K562 (cell line): ENCODE results near the gene POU2AF1. TPM values are rescaled to one million over a fixed set of nuclear protein-coding genes. Genes with fewer than 3 reads are reported as not detected.

Experiments
- ATAC-seq: fragments of 200-7000 bp; cut with Tn5 transposase; 3 replicates; pipeline ENCODE4 v1.9.1; 2020; ENCODE audit warnings: moderate library complexity
- BruUV-seq: library from RNA; stranded (reverse); fragments of 400-500 nt; replicated peaks from 2 replicates; lab custom pipeline; 2021; lab: Mats Ljungman, UMichigan
- CTCF ChIA-PET: fragments of 300-600 bp; formaldehyde crosslinking; extraction: SDS; loops from one replicate; lab custom pipeline; 2021; ENCODE audit warnings: low intra/inter-chr PET ratio; lab: Yijun Ruan, JAX
- POLR2A ChIA-PET: fragments of 300-600, 350-650 bp; sonication (Branson Sonifier 250); formaldehyde crosslinking; extraction: SDS; loops from one replicate; lab custom pipeline; 2021; ENCODE audit warnings: antibody characterized with exemption, inconsistent platforms; lab: Yijun Ruan, JAX
- DNase-seq, 4 experiments: peaks; one replicate each; pipeline versions ENCODE4 v3.0.0 to v3.0.0-alpha.2; 2011 to 2018; ENCODE audit warnings: low spot score in 3 of 4, mixed read lengths in 3 of 4; ENCODE audit errors: extremely low read depth in 1 of 4
- FAIRE-seq: peaks from 2 replicates; lab custom pipeline; 2011; peaks lifted over from hg19 to GRCh38; lab: Jason Lieb, UNC
- H2AFZ ChIP-seq: 2 replicates; pipeline ENCODE4 v1.6.0; 2011; ENCODE audit warnings: low read depth, low read length, control low read depth, inconsistent platforms
- H3K27ac ChIP-seq: fragments of 200-600 bp; 3 replicates; pipeline ENCODE4 v1.8.0; 2011; ENCODE audit warnings: low read depth, mild to moderate bottlenecking, control low read depth, inconsistent platforms, low read length, moderate library complexity, mixed read lengths; ENCODE audit errors: extremely low read depth
- H3K27me3 ChIP-seq, 2 experiments: fragments of 300-600 bp in 1 of 2; 2 replicates in 1 of 2; 3 replicates in 1 of 2; pipeline versions ENCODE4 v1.6.0 to v1.8.0; 2011; ENCODE audit warnings: inconsistent platforms in 2 of 2, low read length in 2 of 2, mild to moderate bottlenecking in 1 of 2, mixed read lengths in 1 of 2, moderate library complexity in 1 of 2; ENCODE audit not compliant: control insufficient read depth in 2 of 2, insufficient read depth in 2 of 2
- H3K36me3 ChIP-seq: fragments of 300-600 bp; 3 replicates; pipeline ENCODE4 v1.8.0; 2011; ENCODE audit warnings: mild to moderate bottlenecking, low read length, inconsistent platforms; ENCODE audit not compliant: control insufficient read depth, insufficient read depth
- H3K4me1 ChIP-seq, 2 experiments: fragments of 200-600 bp in 1 of 2; replicated peaks in 1 of 2; 2 replicates in 1 of 2; 3 replicates in 1 of 2; pipeline versions ENCODE4 v1.5.1 to v1.8.0; 2011; ENCODE audit warnings: inconsistent platforms in 2 of 2, low read length in 2 of 2, mild to moderate bottlenecking in 1 of 2, mixed read lengths in 1 of 2, moderate library complexity in 1 of 2; ENCODE audit not compliant: control insufficient read depth in 2 of 2, insufficient read depth in 2 of 2
- H3K4me2 ChIP-seq: 2 replicates; pipeline ENCODE4 v1.6.1; 2011; ENCODE audit warnings: low read length, control low read depth, inconsistent platforms, mixed read lengths; ENCODE audit not compliant: insufficient read depth
- H3K4me3 ChIP-seq: fragments of 200-600 bp; sonication (generic), shearing (Covaris generic); 2 replicates; pipeline ENCODE4 v1.5.1; 2016; ENCODE audit warnings: control low read depth, inconsistent platforms
- H3K79me2 ChIP-seq: fragments of 200-600 bp; 3 replicates; pipeline ENCODE4 v1.8.0; 2011; ENCODE audit warnings: low read length, inconsistent platforms; ENCODE audit not compliant: control insufficient read depth, insufficient read depth
- H3K9ac ChIP-seq, 2 experiments: 2 replicates each; pipeline versions ENCODE4 v1.6.0 to v1.6.1; 2011; ENCODE audit warnings: low read depth in 2 of 2, low read length in 2 of 2, control low read depth in 1 of 2, inconsistent platforms in 1 of 2, mild to moderate bottlenecking in 1 of 2, mixed read lengths in 1 of 2; ENCODE audit not compliant: insufficient read depth in 1 of 2
- H3K9me1 ChIP-seq: one replicate; pipeline ENCODE4 v1.6.0; 2011; ENCODE audit warnings: inconsistent platforms, mild to moderate bottlenecking, low read length, moderate library complexity; ENCODE audit not compliant: control insufficient read depth, insufficient read depth
- H3K9me3 ChIP-seq: replicated peaks from 2 replicates; pipeline ENCODE4 v1.5.1; 2011; ENCODE audit warnings: low read depth, low read length, inconsistent platforms; ENCODE audit not compliant: control insufficient read depth, insufficient read depth
- H4K20me1 ChIP-seq: replicated peaks from 2 replicates; pipeline ENCODE4 v1.6.1; 2011; ENCODE audit warnings: low read length, inconsistent platforms, mixed read lengths; ENCODE audit not compliant: control insufficient read depth, insufficient read depth
- ATF4 ChIP-seq: fragments of 450-650 bp; formaldehyde crosslinking; IDR thresholded peaks from 2 replicates; pipeline ENCODE4 v1.4.0; 2022; ENCODE audit warnings: mild to moderate bottlenecking, moderate library complexity
- BHLHE40 ChIP-seq: IDR thresholded peaks from 2 replicates; pipeline ENCODE4 v1.6.1; 2011; ENCODE audit warnings: low read length, improper control_type of control experiment
- CBX2 ChIP-seq: fragments of 200-600 bp; sonication (generic); IDR thresholded peaks from one replicate; pipeline ENCODE4 v1.6.1; 2012; ENCODE audit warnings: mild to moderate bottlenecking, low read length, inconsistent platforms; ENCODE audit not compliant: insufficient read depth, poor library complexity, severe bottlenecking
- EP300 ChIP-seq: IDR thresholded peaks from 2 replicates; pipeline ENCODE4 v1.6.1; 2012; ENCODE audit warnings: low read length, improper control_type of control experiment
- GTF2F1 ChIP-seq: IDR thresholded peaks from 2 replicates; pipeline ENCODE4 v1.6.1; 2011; ENCODE audit warnings: low read depth, low read length, improper control_type of control experiment
- HNRNPL ChIP-seq: fragments of 200-400 bp; formaldehyde crosslinking; IDR thresholded peaks from 2 replicates; pipeline ENCODE4 v1.6.1; 2017; ENCODE audit warnings: low read depth, mild to moderate bottlenecking, low read length
- MBD1 ChIP-seq: fragments of 250-450 bp; sonication (Bioruptor Pico); IDR thresholded peaks from 2 replicates; pipeline ENCODE4 v1.8.0; 2022; ENCODE audit warnings: inconsistent platforms
- MYC ChIP-seq, 2 experiments: fragments of 250-450 bp in 1 of 2; sonication (Bioruptor Pico) in 1 of 2; IDR thresholded peaks; 2 replicates each; pipeline versions ENCODE4 v1.5.1 to v1.6.1; 2012 to 2021; ENCODE audit warnings: low read depth in 2 of 2, borderline replicate concordance in 1 of 2, improper control_type of control experiment in 1 of 2, low read length in 1 of 2, mild to moderate bottlenecking in 1 of 2, moderate library complexity in 1 of 2
- PCBP2 ChIP-seq: fragments of 200-400 bp; formaldehyde crosslinking; IDR thresholded peaks from 2 replicates; pipeline ENCODE4 v1.6.1; 2018; ENCODE audit warnings: low read length, low read depth, mild to moderate bottlenecking, moderate library complexity; ENCODE audit not compliant: poor library complexity, severe bottlenecking
- RHOXF2B ChIP-seq: fragments of 250-450 bp; sonication (Bioruptor Pico); conservative IDR thresholded peaks from 2 replicates; pipeline ENCODE4 v1.5.1; 2021
- SOX6 ChIP-seq: fragments of 450-650 bp; IDR thresholded peaks from 2 replicates; pipeline ENCODE4 v1.6.1; 2014; ENCODE audit warnings: mild to moderate bottlenecking
- SPI1 ChIP-seq: IDR thresholded peaks from 2 replicates; pipeline ENCODE4 v1.6.1; 2011; ENCODE audit warnings: low read depth, low read length, control low read depth, borderline replicate concordance
- SRSF1 ChIP-seq: fragments of 200-400 bp; formaldehyde crosslinking; IDR thresholded peaks from 2 replicates; pipeline ENCODE4 v1.6.1; 2017; ENCODE audit warnings: mild to moderate bottlenecking, low read depth, low read length, moderate library complexity
- ZNF263 ChIP-seq: sonication (generic); formaldehyde crosslinking; IDR thresholded peaks from 2 replicates; pipeline ENCODE4 v1.8.0; 2022; ENCODE audit warnings: mild to moderate bottlenecking, missing genetic modification reagents, borderline replicate concordance
- ZNF311 ChIP-seq: fragments of 250-450 bp; sonication (Bioruptor Pico); IDR thresholded peaks from 2 replicates; pipeline ENCODE4 v1.4.0; 2020; ENCODE audit warnings: mild to moderate bottlenecking, moderate library complexity
- ZNF384 ChIP-seq: IDR thresholded peaks from 2 replicates; pipeline ENCODE4 v1.6.1; 2012; ENCODE audit warnings: low read depth, low read length, improper control_type of control experiment
- ZNF780A ChIP-seq: fragments of 250-450 bp; sonication (Bioruptor Pico); IDR thresholded peaks from 2 replicates; pipeline ENCODE4 v1.5.0; 2021; ENCODE audit warnings: mild to moderate bottlenecking
- WGBS: fragments of 100-300 bp; shearing (Covaris generic); methylation state at CpG from one replicate; pipeline ENCODE4 v1.1.6; 2016; ENCODE audit warnings: low coverage, mixed read lengths; ENCODE audit not compliant: insufficient coverage; ENCODE audit errors: missing lambda C conversion rate; 5-methylcytosine and 5-hydroxymethylcytosine counted together
- in situ Hi-C: fragments of 300-500 bp; cut with MboI; formaldehyde crosslinking; loops from 4 replicates; pipeline ENCODE4 v1.15.0; 2018; ENCODE audit warnings: inconsistent platforms, mixed read lengths
- intact Hi-C: fragments of 100-400 bp; cut with micrococcal nuclease; formaldehyde crosslinking; loops from 2 replicates; pipeline ENCODE4 v1.14.2; 2022
- polyA plus RNA-seq, 8 experiments: library from polyadenylated mRNA; depleted of rRNA in 4 of 8; stranded (reverse) in 5 of 8; unstranded in 3 of 8; fragments of >200 nt; fragmentation: Nextera tagmentation in 2 of 8; fragmentation: Illumina TruSeq in 1 of 8; extraction: Ambion mirVana in 2 of 8; extraction: Trizol in 1 of 8; gene quantifications; 2 replicates each; pipeline versions ENCODE4 v1.2.1 to v1.2.3, GENCODE V29; 2011 to 2014; ENCODE audit warnings: inconsistent platforms in 1 of 8, missing spikeins in 1 of 8
- total RNA-seq, 7 experiments: library from RNA; depleted of rRNA in 6 of 7; stranded (reverse); fragments of >200 nt in 6 of 7; fragmentation: Illumina TruSeq in 2 of 7; extraction: Trizol in 2 of 7; gene quantifications; 2 replicates each; pipeline versions ENCODE4 v1.2.1 to v1.2.3, GENCODE V29; 2011 to 2021; ENCODE audit warnings: low replicate concordance in 1 of 7
- TF ChIP-seq, protein P1 (sequence below), 2 experiments: fragments of 450-650 bp in 1 of 2; sonication (generic) in 1 of 2; formaldehyde crosslinking; conservative IDR thresholded peaks; 2 replicates each; pipeline versions ENCODE4 v1.4.0 to v1.8.1; 2020 to 2022; ENCODE audit warnings: mild to moderate bottlenecking in 1 of 2, missing genetic modification reagents in 1 of 2

POU2AF1 gene
- total and polyA plus RNA-seq, 9 of the 15 experiments (the other 6 are each of a cell fraction or from before 2014, with no cell fraction given) = 0.09 TPM; not detected in 8

- Histone ChIP-seq H3K4me1 (no peaks in the 10 kb centered on the region), H3K9ac (no peak overlapping the region), H2AFZ (no peak overlapping the region), H3K27ac (no peak overlapping the region), H3K27me3 (no peaks in the 10 kb centered on the region), H3K79me2 (no peaks in the 10 kb centered on the region), H3K4me2 (no peak overlapping the region), H3K9me1 (no peaks in the 10 kb centered on the region), H3K4me3 (no peak overlapping the region), H3K9me3 (no peaks in the 10 kb centered on the region), H4K20me1 (no peaks in the 10 kb centered on the region), H3K36me3 (no peaks in the 10 kb centered on the region)
- in situ Hi-C loops (no loop called here), intact Hi-C loops (loop anchor here (5.0 kb wide), 1 partner anchor 76 kb away; no protein-coding TSS in a partner anchor)
- 0% methylated on average over 1 of the region's 1 CpG for WGBS
- BruUV-seq = no TSS peak
- ATAC-seq (no peak), DNase-seq (no peak), FAIRE-seq (no peak)
- ChIA-PET POLR2A (interaction anchor here (0.7 kb wide), 1 partner anchor 239 kb away, joined by 7 read pairs; no protein-coding TSS in a partner anchor), CTCF (no interaction called here)
- TF ChIP-seq ZNF384 (no peak), ATF4 (CRISPR knock-in tag) (no peak), BHLHE40 (no peak), CBX2 (no peak), HNRNPL (no peak), GTF2F1 (no peak), PCBP2 (no peak), MBD1 (CRISPR knock-in tag) (no peak), SRSF1 (no peak), SOX6 (no peak), SPI1 (no peak), EP300 (no peak), RHOXF2B (CRISPR knock-in tag) (no peak), ZNF263 (no peak), ZNF311 (CRISPR knock-in tag) (no peak), MYC (IDR thresholded peaks at IDR 0.05; ENCODE audit: low read depth, low read length) (no peak), MYC (CRISPR knock-in tag; IDR thresholded peaks at IDR 0.05; ENCODE audit: borderline replicate concordance, low read depth) (no peak), ZNF780A (CRISPR knock-in tag) (no peak)
- TF ChIP-seq, protein P1, sequence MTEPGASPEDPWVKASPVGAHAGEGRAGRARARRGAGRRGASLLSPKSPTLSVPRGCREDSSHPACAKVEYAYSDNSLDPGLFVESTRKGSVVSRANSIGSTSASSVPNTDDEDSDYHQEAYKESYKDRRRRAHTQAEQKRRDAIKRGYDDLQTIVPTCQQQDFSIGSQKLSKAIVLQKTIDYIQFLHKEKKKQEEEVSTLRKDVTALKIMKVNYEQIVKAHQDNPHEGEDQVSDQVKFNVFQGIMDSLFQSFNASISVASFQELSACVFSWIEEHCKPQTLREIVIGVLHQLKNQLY (CRISPR knock-in tag; conservative IDR thresholded peaks at IDR 0.05) = no peak
Measured at GRCh38 chr11:111350811-111351210, 28.3 kb downstream of the POU2AF1 start.
